ENCODE data around the gene CSRP3. TPM values are rescaled to one million over a fixed set of nuclear protein-coding genes. Genes with fewer than 3 reads are reported as not detected.

CSRP3 gene
- total and polyA plus RNA-seq, 12 donors: 0.17 to 2.3 (median 0.32) TPM; not detected in 9

DNA sequence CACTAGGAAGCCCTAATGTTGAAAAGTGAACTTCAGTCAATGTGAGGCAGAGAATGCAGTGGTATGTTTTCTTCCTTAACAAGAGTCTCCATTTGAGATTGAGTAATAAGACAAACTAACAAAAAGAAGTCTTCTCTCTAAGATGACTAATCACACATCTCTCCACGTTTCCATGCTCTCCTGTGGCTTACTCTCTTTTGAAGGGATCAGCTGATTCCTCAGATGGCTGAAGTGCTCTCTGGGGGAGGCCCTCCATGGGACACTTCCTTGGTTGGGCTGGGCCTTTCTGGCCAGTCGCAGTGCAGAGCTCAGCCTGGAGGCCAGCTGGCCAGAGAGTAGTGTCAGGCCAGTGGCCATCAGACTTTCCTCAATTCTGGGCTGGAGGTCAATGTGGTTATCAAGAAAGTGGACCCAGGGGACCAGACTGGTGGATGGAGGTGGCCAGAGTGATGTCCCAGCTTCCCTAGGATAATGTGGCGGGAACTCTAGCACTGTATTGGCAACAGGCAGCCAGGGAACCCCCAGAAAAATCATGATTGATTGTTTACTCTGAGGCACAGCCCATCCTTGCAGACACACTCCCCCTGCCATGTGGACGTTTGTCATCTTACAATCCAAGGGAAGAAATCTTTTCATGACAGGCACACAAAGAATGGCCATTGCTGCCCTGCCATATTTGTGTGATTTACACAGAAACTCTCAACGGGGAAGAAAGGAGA, 14.5 kb downstream of the CSRP3 start:
- 56 to 73% (median 61%) methylated on average over 5 of the region's 5 CpGs for WGBS, 4 donors
- TF ChIP-seq POLR2A (IDR thresholded peaks at IDR 0.05): no peak
- TF ChIP-seq, protein P1, sequence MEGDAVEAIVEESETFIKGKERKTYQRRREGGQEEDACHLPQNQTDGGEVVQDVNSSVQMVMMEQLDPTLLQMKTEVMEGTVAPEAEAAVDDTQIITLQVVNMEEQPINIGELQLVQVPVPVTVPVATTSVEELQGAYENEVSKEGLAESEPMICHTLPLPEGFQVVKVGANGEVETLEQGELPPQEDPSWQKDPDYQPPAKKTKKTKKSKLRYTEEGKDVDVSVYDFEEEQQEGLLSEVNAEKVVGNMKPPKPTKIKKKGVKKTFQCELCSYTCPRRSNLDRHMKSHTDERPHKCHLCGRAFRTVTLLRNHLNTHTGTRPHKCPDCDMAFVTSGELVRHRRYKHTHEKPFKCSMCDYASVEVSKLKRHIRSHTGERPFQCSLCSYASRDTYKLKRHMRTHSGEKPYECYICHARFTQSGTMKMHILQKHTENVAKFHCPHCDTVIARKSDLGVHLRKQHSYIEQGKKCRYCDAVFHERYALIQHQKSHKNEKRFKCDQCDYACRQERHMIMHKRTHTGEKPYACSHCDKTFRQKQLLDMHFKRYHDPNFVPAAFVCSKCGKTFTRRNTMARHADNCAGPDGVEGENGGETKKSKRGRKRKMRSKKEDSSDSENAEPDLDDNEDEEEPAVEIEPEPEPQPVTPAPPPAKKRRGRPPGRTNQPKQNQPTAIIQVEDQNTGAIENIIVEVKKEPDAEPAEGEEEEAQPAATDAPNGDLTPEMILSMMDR (IDR thresholded peaks at IDR 0.05): no peak

GRCh38 chr11:19185516-19186052, 16.2 kb downstream of the CSRP3 start:
- Histone ChIP-seq H3K36me3 (replicated peaks in 1 of 2) (no peaks in the 10 kb centered on the region), H3K4me1 (replicated peaks in 1 of 2) (no peaks in the 10 kb centered on the region), H3K27ac (no peak overlapping the region), H3K9me3 (replicated peaks in 1 of 3) (no peaks in the 10 kb centered on the region), H3K27me3 (no peaks in the 10 kb centered on the region), H3K4me3 (no peak overlapping the region)
- intact Hi-C loops (cut with DNase I): no loop called here
- TF ChIP-seq, protein P1 (IDR thresholded peaks at IDR 0.05): no peak
- no peak for TF ChIP-seq POLR2A (IDR thresholded peaks at IDR 0.05)
- WGBS, 4 donors: 69 to 97% (median 73%) methylated on average over 5 to 6 of the region's 6 CpGs
- no peak for DNase-seq

More for the DNA sequence above, 14.5 kb downstream of the CSRP3 start:
- Histone ChIP-seq H3K4me3 (no peak overlapping the region), H3K4me1 (replicated peaks in 1 of 2) (no peaks in the 10 kb centered on the region), H3K9me3 (replicated peaks in 1 of 3) (no peaks in the 10 kb centered on the region), H3K36me3 (replicated peaks in 1 of 2) (no peaks in the 10 kb centered on the region), H3K27ac (no peak overlapping the region), H3K27me3 (no peaks in the 10 kb centered on the region)
- intact Hi-C loops (cut with DNase I): no loop called here
- no peak for DNase-seq

GRCh38 chr11:19185036-19185435, 16.7 kb downstream of the CSRP3 start:
- H3K4me3 ChIP-seq: no peak overlapping the region
- TF ChIP-seq, protein P1 (IDR thresholded peaks at IDR 0.05): no peak
- TF ChIP-seq POLR2A (IDR thresholded peaks at IDR 0.05): no peak
- no peak for DNase-seq
- no peak overlapping the region for H3K27ac ChIP-seq
- no peaks in the 10 kb centered on the region for H3K9me3 ChIP-seq (replicated peaks in 1 of 3)
- no peaks in the 10 kb centered on the region for H3K4me1 ChIP-seq (replicated peaks in 1 of 2)
- intact Hi-C loops (cut with DNase I): no loop called here
- H3K36me3 ChIP-seq (replicated peaks in 1 of 2): no peaks in the 10 kb centered on the region
- no peaks in the 10 kb centered on the region for H3K27me3 ChIP-seq
- WGBS, 4 donors: 70 to 74% (median 72%) methylated on average over 2 of the region's 2 CpGs

DNA sequence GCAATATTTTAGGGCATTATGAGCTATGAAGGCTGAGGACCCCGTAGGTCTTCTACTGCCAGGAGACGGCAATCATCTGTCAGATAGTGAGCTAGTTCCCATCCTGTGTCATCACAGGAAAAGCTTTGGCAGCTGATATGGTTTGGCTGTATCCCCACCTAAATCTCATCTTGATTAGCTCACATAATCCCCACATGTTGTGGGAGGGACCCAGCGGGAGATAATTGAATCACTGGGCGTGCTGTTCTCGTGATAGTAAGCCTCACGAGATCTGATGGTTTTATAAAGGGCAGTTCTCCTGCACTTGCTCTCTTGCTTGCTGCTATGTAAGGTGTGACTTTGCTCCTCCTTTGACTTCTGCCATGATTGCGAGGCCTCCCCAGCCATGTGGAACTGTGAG, 18.1 kb downstream of the CSRP3 start:
- intact Hi-C loops (cut with DNase I): no loop called here
- TF ChIP-seq, protein P1 (IDR thresholded peaks at IDR 0.05): no peak
- no peak for TF ChIP-seq POLR2A (IDR thresholded peaks at IDR 0.05)
- H3K27ac ChIP-seq: no peak overlapping the region
- H3K27me3 ChIP-seq: no peaks in the 10 kb centered on the region
- H3K9me3 ChIP-seq (replicated peaks in 1 of 3): no peaks in the 10 kb centered on the region
- no peaks in the 10 kb centered on the region for H3K4me1 ChIP-seq (replicated peaks in 1 of 2)
- no peaks in the 10 kb centered on the region for H3K36me3 ChIP-seq (replicated peaks in 1 of 2)
- no peak overlapping the region for H3K4me3 ChIP-seq
- WGBS, 4 donors: 88 to 90% (median 90%) methylated on average over 7 of the region's 7 CpGs
- DNase-seq: no peak

Measured in adrenal gland (tissue), 12 donors.